K562 (cell line): ENCODE data around the gene ABCA10. TPM values are rescaled to one million over a fixed set of nuclear protein-coding genes. Genes with fewer than 3 reads are reported as not detected.

ENCODE experiments used
- ATAC-seq: fragments of 200-7000 bp; cut with Tn5 transposase; 3 replicates; pipeline ENCODE4 v1.9.1; 2020; ENCODE audit warnings: moderate library complexity
- BruUV-seq: library from RNA; stranded (reverse); fragments of 400-500 nt; replicated peaks from 2 replicates; lab custom pipeline; 2021; lab: Mats Ljungman, UMichigan
- CTCF ChIA-PET: fragments of 300-600 bp; formaldehyde crosslinking; extraction: SDS; loops from one replicate; lab custom pipeline; 2021; ENCODE audit warnings: low intra/inter-chr PET ratio; lab: Yijun Ruan, JAX
- POLR2A ChIA-PET: fragments of 300-600, 350-650 bp; sonication (Branson Sonifier 250); formaldehyde crosslinking; extraction: SDS; loops from one replicate; lab custom pipeline; 2021; ENCODE audit warnings: antibody characterized with exemption, inconsistent platforms; lab: Yijun Ruan, JAX
- DNase-seq, 4 experiments: peaks; one replicate each; pipeline versions ENCODE4 v3.0.0 to v3.0.0-alpha.2; 2011 to 2018; ENCODE audit warnings: low spot score in 3 of 4, mixed read lengths in 3 of 4; ENCODE audit errors: extremely low read depth in 1 of 4
- FAIRE-seq: peaks from 2 replicates; lab custom pipeline; 2011; peaks lifted over from hg19 to GRCh38; lab: Jason Lieb, UNC
- H2AFZ ChIP-seq: 2 replicates; pipeline ENCODE4 v1.6.0; 2011; ENCODE audit warnings: low read depth, low read length, control low read depth, inconsistent platforms
- H3K27ac ChIP-seq: fragments of 200-600 bp; 3 replicates; pipeline ENCODE4 v1.8.0; 2011; ENCODE audit warnings: low read depth, mild to moderate bottlenecking, control low read depth, inconsistent platforms, low read length, moderate library complexity, mixed read lengths; ENCODE audit errors: extremely low read depth
- H3K27me3 ChIP-seq, 2 experiments: fragments of 300-600 bp in 1 of 2; 2 replicates in 1 of 2; 3 replicates in 1 of 2; pipeline versions ENCODE4 v1.6.0 to v1.8.0; 2011; ENCODE audit warnings: inconsistent platforms in 2 of 2, low read length in 2 of 2, mild to moderate bottlenecking in 1 of 2, mixed read lengths in 1 of 2, moderate library complexity in 1 of 2; ENCODE audit not compliant: control insufficient read depth in 2 of 2, insufficient read depth in 2 of 2
- H3K36me3 ChIP-seq: fragments of 300-600 bp; 3 replicates; pipeline ENCODE4 v1.8.0; 2011; ENCODE audit warnings: mild to moderate bottlenecking, low read length, inconsistent platforms; ENCODE audit not compliant: control insufficient read depth, insufficient read depth
- H3K4me1 ChIP-seq, 2 experiments: fragments of 200-600 bp in 1 of 2; replicated peaks in 1 of 2; 2 replicates in 1 of 2; 3 replicates in 1 of 2; pipeline versions ENCODE4 v1.5.1 to v1.8.0; 2011; ENCODE audit warnings: inconsistent platforms in 2 of 2, low read length in 2 of 2, mild to moderate bottlenecking in 1 of 2, mixed read lengths in 1 of 2, moderate library complexity in 1 of 2; ENCODE audit not compliant: control insufficient read depth in 2 of 2, insufficient read depth in 2 of 2
- H3K4me2 ChIP-seq: 2 replicates; pipeline ENCODE4 v1.6.1; 2011; ENCODE audit warnings: low read length, control low read depth, inconsistent platforms, mixed read lengths; ENCODE audit not compliant: insufficient read depth
- H3K4me3 ChIP-seq: fragments of 200-600 bp; sonication (generic), shearing (Covaris generic); 2 replicates; pipeline ENCODE4 v1.5.1; 2016; ENCODE audit warnings: control low read depth, inconsistent platforms
- H3K79me2 ChIP-seq: fragments of 200-600 bp; 3 replicates; pipeline ENCODE4 v1.8.0; 2011; ENCODE audit warnings: low read length, inconsistent platforms; ENCODE audit not compliant: control insufficient read depth, insufficient read depth
- H3K9ac ChIP-seq, 2 experiments: 2 replicates each; pipeline versions ENCODE4 v1.6.0 to v1.6.1; 2011; ENCODE audit warnings: low read depth in 2 of 2, low read length in 2 of 2, control low read depth in 1 of 2, inconsistent platforms in 1 of 2, mild to moderate bottlenecking in 1 of 2, mixed read lengths in 1 of 2; ENCODE audit not compliant: insufficient read depth in 1 of 2
- H3K9me1 ChIP-seq: one replicate; pipeline ENCODE4 v1.6.0; 2011; ENCODE audit warnings: inconsistent platforms, mild to moderate bottlenecking, low read length, moderate library complexity; ENCODE audit not compliant: control insufficient read depth, insufficient read depth
- H3K9me3 ChIP-seq: replicated peaks from 2 replicates; pipeline ENCODE4 v1.5.1; 2011; ENCODE audit warnings: low read depth, low read length, inconsistent platforms; ENCODE audit not compliant: control insufficient read depth, insufficient read depth
- H4K20me1 ChIP-seq: replicated peaks from 2 replicates; pipeline ENCODE4 v1.6.1; 2011; ENCODE audit warnings: low read length, inconsistent platforms, mixed read lengths; ENCODE audit not compliant: control insufficient read depth, insufficient read depth
- BRD4 ChIP-seq: fragments of 200-600 bp; sonication (generic); IDR thresholded peaks from 2 replicates; pipeline ENCODE4 v1.6.1; 2017; ENCODE audit warnings: inconsistent platforms
- FOS ChIP-seq: IDR thresholded peaks from 3 replicates; pipeline ENCODE4 v1.6.1; 2011; ENCODE audit not compliant: insufficient read length; ENCODE audit errors: extremely low read depth
- ZNF175 ChIP-seq: fragments of 200-800 bp; sonication (Bioruptor generic); IDR thresholded peaks from 2 replicates; pipeline ENCODE4 v1.6.1; 2016; ENCODE audit warnings: low read depth, mild to moderate bottlenecking, missing genetic modification characterization, missing compliant biosample characterization
- WGBS: fragments of 100-300 bp; shearing (Covaris generic); methylation state at CpG from one replicate; pipeline ENCODE4 v1.1.6; 2016; ENCODE audit warnings: low coverage, mixed read lengths; ENCODE audit not compliant: insufficient coverage; ENCODE audit errors: missing lambda C conversion rate; 5-methylcytosine and 5-hydroxymethylcytosine counted together
- in situ Hi-C: fragments of 300-500 bp; cut with MboI; formaldehyde crosslinking; loops from 4 replicates; pipeline ENCODE4 v1.15.0; 2018; ENCODE audit warnings: inconsistent platforms, mixed read lengths
- intact Hi-C: fragments of 100-400 bp; cut with micrococcal nuclease; formaldehyde crosslinking; loops from 2 replicates; pipeline ENCODE4 v1.14.2; 2022
- polyA plus RNA-seq, 8 experiments: library from polyadenylated mRNA; depleted of rRNA in 4 of 8; stranded (reverse) in 5 of 8; unstranded in 3 of 8; fragments of >200 nt; fragmentation: Nextera tagmentation in 2 of 8; fragmentation: Illumina TruSeq in 1 of 8; extraction: Ambion mirVana in 2 of 8; extraction: Trizol in 1 of 8; gene quantifications; 2 replicates each; pipeline versions ENCODE4 v1.2.1 to v1.2.3, GENCODE V29; 2011 to 2014; ENCODE audit warnings: inconsistent platforms in 1 of 8, missing spikeins in 1 of 8
- total RNA-seq, 7 experiments: library from RNA; depleted of rRNA in 6 of 7; stranded (reverse); fragments of >200 nt in 6 of 7; fragmentation: Illumina TruSeq in 2 of 7; extraction: Trizol in 2 of 7; gene quantifications; 2 replicates each; pipeline versions ENCODE4 v1.2.1 to v1.2.3, GENCODE V29; 2011 to 2021; ENCODE audit warnings: low replicate concordance in 1 of 7
- TF ChIP-seq, protein P1 (sequence below): fragments of 450-650 bp; IDR thresholded peaks from 2 replicates; pipeline ENCODE4 v1.6.1; 2018; ENCODE audit warnings: mild to moderate bottlenecking, low read depth; ENCODE audit not compliant: partially characterized antibody

The ABCA10 gene
- total and polyA plus RNA-seq, 9 of the 15 experiments (the other 6 are each of a cell fraction or from before 2014, with no cell fraction given), result 0.04 to 0.45 (median 0.15) TPM; not detected in 1

GRCh38 chr17:69117855-69118784 is 110.5 kb downstream of the ABCA10 start:
- intact Hi-C loops (no loop called here), in situ Hi-C loops (no loop called here)
- no peaks in the 10 kb centered on the region for H3K9me3 ChIP-seq
- no peak overlapping the region for H3K4me2 ChIP-seq
- no TSS peak for BruUV-seq
- POLR2A ChIA-PET, result no interaction called here
- FAIRE-seq (no peak), DNase-seq (no peak)
- 31% methylated on average over 2 of the region's 2 CpGs for WGBS
- H3K27ac ChIP-seq, result no peak overlapping the region
- TF ChIP-seq, protein P1, sequence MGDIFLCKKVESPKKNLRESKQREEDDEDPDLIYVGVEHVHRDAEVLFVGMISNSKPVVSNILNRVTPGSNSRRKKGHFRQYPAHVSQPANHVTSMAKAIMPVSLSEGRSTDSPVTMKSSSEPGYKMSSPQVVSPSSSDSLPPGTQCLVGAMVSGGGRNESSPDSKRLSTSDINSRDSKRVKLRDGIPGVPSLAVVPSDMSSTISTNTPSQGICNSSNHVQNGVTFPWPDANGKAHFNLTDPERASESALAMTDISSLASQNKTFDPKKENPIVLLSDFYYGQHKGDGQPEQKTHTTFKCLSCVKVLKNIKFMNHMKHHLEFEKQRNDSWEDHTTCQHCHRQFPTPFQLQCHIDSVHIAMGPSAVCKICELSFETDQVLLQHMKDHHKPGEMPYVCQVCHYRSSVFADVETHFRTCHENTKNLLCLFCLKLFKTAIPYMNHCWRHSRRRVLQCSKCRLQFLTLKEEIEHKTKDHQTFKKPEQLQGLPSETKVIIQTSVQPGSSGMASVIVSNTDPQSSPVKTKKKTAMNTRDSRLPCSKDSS, result no peak
- TF ChIP-seq FOS, result no peak
- TF ChIP-seq ZNF175 (CRISPR knock-in tag), result no peak
- no peak for TF ChIP-seq BRD4
- TF ChIP-seq, all 486 proteins: peak for 0
- no peak overlapping the region for H3K4me3 ChIP-seq
- ATAC-seq, result no peak
- no peaks in the 10 kb centered on the region for H3K27me3 ChIP-seq
- H4K20me1 ChIP-seq, result no peaks in the 10 kb centered on the region
- no peaks in the 10 kb centered on the region for H3K9me1 ChIP-seq
- H3K36me3 ChIP-seq, result no peaks in the 10 kb centered on the region
- no peak overlapping the region for H3K9ac ChIP-seq
- H2AFZ ChIP-seq, result peak overlapping the region; percentile 20
- CTCF ChIA-PET, result no interaction called here
- H3K4me1 ChIP-seq, result no peaks in the 10 kb centered on the region
- no peaks in the 10 kb centered on the region for H3K79me2 ChIP-seq
